ENCODE data around the gene MNX1. TPM values are rescaled to one million over a fixed set of nuclear protein-coding genes. Genes with fewer than 3 reads are reported as not detected.
A peak's percentile ranks its signal among the peaks of the same experiment; 100 is the strongest.

The MNX1 gene
- total RNA-seq, 1 donor from 2014 or later = not detected

DNA sequence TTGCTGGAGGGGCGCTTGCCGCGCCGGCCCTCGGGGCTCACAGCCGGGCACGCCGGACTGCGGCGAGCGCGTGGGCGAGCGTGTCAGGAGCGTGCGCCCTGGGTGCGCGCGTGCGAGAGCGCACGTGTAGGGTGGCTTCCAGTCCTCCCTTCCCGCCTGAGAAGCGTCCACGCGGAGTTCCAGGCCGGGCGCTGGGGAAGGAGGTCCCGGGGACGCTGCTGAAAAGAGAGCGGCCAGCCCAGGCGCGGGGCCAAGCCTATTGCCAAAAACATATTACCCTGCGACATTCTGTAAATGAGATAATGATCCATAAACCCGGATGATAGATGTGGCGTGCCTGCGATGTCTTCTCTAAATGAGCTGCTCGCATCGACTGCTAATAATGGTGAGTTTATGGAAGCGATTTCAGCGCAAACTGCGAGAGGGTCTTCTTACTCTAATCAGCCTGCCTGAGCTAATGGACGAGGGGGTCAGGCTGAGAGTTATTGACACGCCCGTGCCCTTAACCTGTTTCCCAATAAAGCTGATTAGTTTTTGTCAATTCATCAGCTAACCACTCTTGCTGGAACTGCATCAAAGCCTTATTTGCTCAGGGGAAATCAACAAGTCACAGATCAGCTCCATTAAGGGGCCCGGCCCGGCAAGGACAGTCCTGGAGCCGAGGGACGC is 8.0 kb upstream of the MNX1 start:
- peaks cover 9% of the 10 kb centered on the region for H3K4me1 Mint-ChIP-seq
- TF ChIP-seq EZH2phosphoT487 (IDR thresholded peaks at IDR 0.05) (peak; percentile 93), EZH2 (IDR thresholded peaks at IDR 0.05) (peak; percentile 88)
- TF ChIP-seq, protein P1, sequence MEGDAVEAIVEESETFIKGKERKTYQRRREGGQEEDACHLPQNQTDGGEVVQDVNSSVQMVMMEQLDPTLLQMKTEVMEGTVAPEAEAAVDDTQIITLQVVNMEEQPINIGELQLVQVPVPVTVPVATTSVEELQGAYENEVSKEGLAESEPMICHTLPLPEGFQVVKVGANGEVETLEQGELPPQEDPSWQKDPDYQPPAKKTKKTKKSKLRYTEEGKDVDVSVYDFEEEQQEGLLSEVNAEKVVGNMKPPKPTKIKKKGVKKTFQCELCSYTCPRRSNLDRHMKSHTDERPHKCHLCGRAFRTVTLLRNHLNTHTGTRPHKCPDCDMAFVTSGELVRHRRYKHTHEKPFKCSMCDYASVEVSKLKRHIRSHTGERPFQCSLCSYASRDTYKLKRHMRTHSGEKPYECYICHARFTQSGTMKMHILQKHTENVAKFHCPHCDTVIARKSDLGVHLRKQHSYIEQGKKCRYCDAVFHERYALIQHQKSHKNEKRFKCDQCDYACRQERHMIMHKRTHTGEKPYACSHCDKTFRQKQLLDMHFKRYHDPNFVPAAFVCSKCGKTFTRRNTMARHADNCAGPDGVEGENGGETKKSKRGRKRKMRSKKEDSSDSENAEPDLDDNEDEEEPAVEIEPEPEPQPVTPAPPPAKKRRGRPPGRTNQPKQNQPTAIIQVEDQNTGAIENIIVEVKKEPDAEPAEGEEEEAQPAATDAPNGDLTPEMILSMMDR (IDR thresholded peaks at IDR 0.05) = no peak
- H3F3A ChIP-seq (ENCODE audit: low read depth) = peaks cover 32% of the 10 kb centered on the region
- no peaks in the 10 kb centered on the region for H3K79me2 ChIP-seq (ENCODE audit: low read depth)
- peaks cover 81% of the 10 kb centered on the region for H3K27me3 Mint-ChIP-seq (ENCODE audit: insufficient read depth, low read depth)
- peak overlapping the region; percentile 33 for H3K4me2 ChIP-seq
- H3K9me3 ChIP-seq (ENCODE audit: low read depth) = no peaks in the 10 kb centered on the region
- H3K36me3 ChIP-seq = no peaks in the 10 kb centered on the region
- no peak overlapping the region for H3K27ac ChIP-seq
- no peak overlapping the region for H3K9ac ChIP-seq
- H3K4me1 ChIP-seq = peaks cover 27% of the 10 kb centered on the region
- H4K20me1 ChIP-seq (ENCODE audit: low read depth) = peaks cover 98% of the 10 kb centered on the region
- H3K4me3 ChIP-seq = no peak overlapping the region
- no peaks in the 10 kb centered on the region for H3K36me3 Mint-ChIP-seq
- no peak overlapping the region for H3K27ac Mint-ChIP-seq
- DNase-seq (ENCODE audit: low spot score) = peak; percentile 28
- H3K27me3 ChIP-seq = peaks cover 100% of the 10 kb centered on the region
- H2AFZ ChIP-seq (replicated peaks) = no peak overlapping the region
- H3K9me3 Mint-ChIP-seq = no peaks in the 10 kb centered on the region
- H3K4me3 Mint-ChIP-seq = no peak overlapping the region

DNA sequence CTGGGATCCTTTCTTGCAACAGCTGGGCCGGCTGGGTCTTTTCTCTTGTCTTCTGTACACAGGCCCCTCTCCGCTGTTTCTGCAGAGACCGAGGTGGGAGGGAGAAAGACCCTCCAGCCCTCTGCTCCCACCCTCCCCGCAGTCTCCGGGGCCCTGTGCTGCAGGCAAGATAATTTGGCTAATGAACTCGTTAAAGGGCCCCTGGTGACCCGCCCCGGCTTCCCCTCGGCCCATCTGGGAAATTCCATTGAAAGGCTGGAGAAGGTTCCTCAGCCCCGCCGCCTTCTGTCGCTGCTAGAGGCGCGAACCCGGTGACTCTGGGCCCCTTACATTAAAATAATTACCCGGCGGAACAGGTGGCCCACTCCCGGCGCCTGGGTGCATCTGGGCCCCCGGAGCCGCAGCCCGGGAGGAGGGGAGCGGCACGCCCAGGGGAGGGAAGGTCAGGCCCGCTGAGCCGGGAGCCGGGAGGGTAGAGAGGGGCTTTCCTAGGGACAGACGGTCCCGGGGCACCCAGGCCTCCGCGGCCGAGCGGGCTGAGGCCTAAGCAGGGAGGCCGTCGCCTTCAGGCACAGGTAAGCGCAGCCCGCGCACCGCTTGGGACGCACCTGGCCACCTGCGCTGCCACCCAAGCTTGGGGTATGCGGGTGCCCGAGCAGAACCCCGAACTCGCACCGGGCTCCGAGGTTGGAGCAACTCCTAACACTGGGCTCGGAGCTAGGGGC is 7.3 kb upstream of the MNX1 start:
- peak overlapping the region; percentile 33 for H3K4me2 ChIP-seq
- no peaks in the 10 kb centered on the region for H3K36me3 Mint-ChIP-seq
- peak; percentile 95 for TF ChIP-seq EZH2 (IDR thresholded peaks at IDR 0.05)
- no peak for TF ChIP-seq EZH2phosphoT487 (IDR thresholded peaks at IDR 0.05)
- no peaks in the 10 kb centered on the region for H3K36me3 ChIP-seq
- no peak overlapping the region for H3K4me3 Mint-ChIP-seq
- H3F3A ChIP-seq (ENCODE audit: low read depth) = peaks cover 26% of the 10 kb centered on the region
- peaks cover 98% of the 10 kb centered on the region for H4K20me1 ChIP-seq (ENCODE audit: low read depth)
- no peak overlapping the region for H3K4me3 ChIP-seq
- no peak overlapping the region for H3K27ac ChIP-seq
- peaks cover 81% of the 10 kb centered on the region for H3K27me3 Mint-ChIP-seq (ENCODE audit: insufficient read depth, low read depth)
- no peaks in the 10 kb centered on the region for H3K9me3 Mint-ChIP-seq
- H2AFZ ChIP-seq (replicated peaks) = no peak overlapping the region
- H3K9ac ChIP-seq = no peak overlapping the region
- H3K27ac Mint-ChIP-seq = no peak overlapping the region
- H3K4me1 Mint-ChIP-seq = peaks cover 6% of the 10 kb centered on the region
- peaks cover 100% of the 10 kb centered on the region for H3K27me3 ChIP-seq
- no peaks in the 10 kb centered on the region for H3K9me3 ChIP-seq (ENCODE audit: low read depth)
- peak; percentile 52 for DNase-seq (ENCODE audit: low spot score)
- H3K4me1 ChIP-seq = peaks cover 23% of the 10 kb centered on the region
- H3K79me2 ChIP-seq (ENCODE audit: low read depth) = no peaks in the 10 kb centered on the region

DNA sequence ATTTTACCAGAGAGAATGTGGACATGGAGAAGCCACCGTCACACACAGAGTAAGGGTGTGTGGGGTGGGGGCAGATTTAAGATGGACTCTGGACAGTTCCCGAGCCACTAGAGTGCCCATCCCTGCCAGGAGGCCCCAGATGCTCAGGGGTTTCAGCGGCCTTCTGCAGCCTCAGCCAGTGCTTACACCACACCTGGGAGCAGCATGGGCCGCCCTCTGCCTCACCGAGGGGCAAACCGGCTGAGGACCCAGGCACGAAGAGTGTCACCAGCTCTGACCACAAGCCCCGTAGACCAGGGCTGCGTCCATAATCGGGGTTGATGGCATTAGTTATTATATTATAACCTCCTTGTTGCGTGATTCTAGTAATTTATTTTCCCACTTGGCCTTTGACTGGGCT is 6.7 kb upstream of the MNX1 start:
- no peaks in the 10 kb centered on the region for H3K36me3 Mint-ChIP-seq
- H3K27me3 Mint-ChIP-seq (ENCODE audit: insufficient read depth, low read depth) = peaks cover 81% of the 10 kb centered on the region

More for the DNA sequence above, 6.7 kb upstream of the MNX1 start:
- H3F3A ChIP-seq (ENCODE audit: low read depth) = peaks cover 20% of the 10 kb centered on the region
- no peak overlapping the region for H3K27ac ChIP-seq
- no peaks in the 10 kb centered on the region for H3K36me3 ChIP-seq
- no peak for TF ChIP-seq EZH2 (IDR thresholded peaks at IDR 0.05)
- TF ChIP-seq, protein P1 (IDR thresholded peaks at IDR 0.05) = no peak
- TF ChIP-seq EZH2phosphoT487 (IDR thresholded peaks at IDR 0.05) = no peak
- peaks cover 100% of the 10 kb centered on the region for H3K27me3 ChIP-seq
- no peak overlapping the region for H3K9ac ChIP-seq
- H3K9me3 ChIP-seq (ENCODE audit: low read depth) = no peaks in the 10 kb centered on the region
- peak overlapping the region; percentile 33 for H3K4me2 ChIP-seq
- no peak overlapping the region for H2AFZ ChIP-seq (replicated peaks)
- no peak overlapping the region for H3K27ac Mint-ChIP-seq
- H3K4me3 Mint-ChIP-seq = no peak overlapping the region
- no peak overlapping the region for H3K4me3 ChIP-seq
- peaks cover 6% of the 10 kb centered on the region for H3K4me1 Mint-ChIP-seq
- H4K20me1 ChIP-seq (ENCODE audit: low read depth) = peaks cover 98% of the 10 kb centered on the region
- no peaks in the 10 kb centered on the region for H3K9me3 Mint-ChIP-seq
- peaks cover 20% of the 10 kb centered on the region for H3K4me1 ChIP-seq
- H3K79me2 ChIP-seq (ENCODE audit: low read depth) = no peaks in the 10 kb centered on the region
- DNase-seq (ENCODE audit: low spot score) = peak; percentile 35
